RWPE1 (cell line): Measurements from ENCODE around the gene MRPL45.
A peak's percentile ranks its signal among the peaks of the same experiment; 100 is the strongest.

Experiments
- CTCF ChIA-PET: fragments of 350-600 bp; sonication (Branson Sonifier 250); formaldehyde crosslinking; extraction: SDS; loops from one replicate; lab custom pipeline; 2021; lab: Yijun Ruan, JAX
- POLR2A ChIA-PET: fragments of 400-600 bp; formaldehyde crosslinking; extraction: SDS; loops from one replicate; lab custom pipeline; 2020; ENCODE audit warnings: antibody characterized with exemption; ENCODE audit not compliant: low non-redundant PET; lab: Yijun Ruan, JAX
- DNase-seq: peaks from one replicate; pipeline ENCODE4 v3.0.0; 2012; ENCODE audit warnings: low spot score
- H3K27ac ChIP-seq: fragments of 450-650 bp; 2 replicates; pipeline ENCODE4 v1.5.1; 2017
- TF ChIP-seq, protein P1 (sequence below): fragments of 450-650 bp; conservative IDR thresholded peaks from 2 replicates; pipeline ENCODE4 v1.5.1; 2017; ENCODE audit warnings: low read depth, mild to moderate bottlenecking

MRPL45 gene

GRCh38 chr17:38329808-38330730 is 33.1 kb downstream of the MRPL45 start:
- ChIA-PET CTCF (no interaction called here), POLR2A (no interaction called here)
- H3K27ac ChIP-seq: no peak overlapping the region
- TF ChIP-seq, protein P1, sequence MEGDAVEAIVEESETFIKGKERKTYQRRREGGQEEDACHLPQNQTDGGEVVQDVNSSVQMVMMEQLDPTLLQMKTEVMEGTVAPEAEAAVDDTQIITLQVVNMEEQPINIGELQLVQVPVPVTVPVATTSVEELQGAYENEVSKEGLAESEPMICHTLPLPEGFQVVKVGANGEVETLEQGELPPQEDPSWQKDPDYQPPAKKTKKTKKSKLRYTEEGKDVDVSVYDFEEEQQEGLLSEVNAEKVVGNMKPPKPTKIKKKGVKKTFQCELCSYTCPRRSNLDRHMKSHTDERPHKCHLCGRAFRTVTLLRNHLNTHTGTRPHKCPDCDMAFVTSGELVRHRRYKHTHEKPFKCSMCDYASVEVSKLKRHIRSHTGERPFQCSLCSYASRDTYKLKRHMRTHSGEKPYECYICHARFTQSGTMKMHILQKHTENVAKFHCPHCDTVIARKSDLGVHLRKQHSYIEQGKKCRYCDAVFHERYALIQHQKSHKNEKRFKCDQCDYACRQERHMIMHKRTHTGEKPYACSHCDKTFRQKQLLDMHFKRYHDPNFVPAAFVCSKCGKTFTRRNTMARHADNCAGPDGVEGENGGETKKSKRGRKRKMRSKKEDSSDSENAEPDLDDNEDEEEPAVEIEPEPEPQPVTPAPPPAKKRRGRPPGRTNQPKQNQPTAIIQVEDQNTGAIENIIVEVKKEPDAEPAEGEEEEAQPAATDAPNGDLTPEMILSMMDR: no peak
- DNase-seq: no peak

DNA sequence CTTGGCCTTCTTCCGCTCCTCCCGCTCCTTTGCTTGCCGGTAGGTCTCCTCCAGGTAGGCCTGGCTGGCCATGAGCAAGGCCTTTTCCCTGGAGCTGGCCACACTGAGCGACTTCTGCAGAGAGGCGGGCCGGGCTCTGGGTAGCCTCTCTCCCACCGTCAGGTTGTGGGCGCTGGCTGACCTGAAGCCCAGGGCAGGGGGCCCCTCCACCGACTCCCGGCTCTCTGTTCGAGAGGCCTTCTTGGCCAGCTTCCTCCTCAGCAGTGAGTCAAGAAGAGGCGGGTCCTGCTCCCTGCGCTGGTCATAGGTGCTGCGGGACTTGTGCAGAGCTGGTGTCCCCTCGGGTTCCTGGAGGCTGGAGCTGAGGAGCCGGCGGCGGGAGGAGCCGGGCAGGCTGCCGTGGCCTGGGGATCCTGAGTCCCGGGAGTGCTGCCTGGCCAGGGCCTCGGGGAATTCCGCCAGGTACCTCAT is 34.0 kb downstream of the MRPL45 start:
- H3K27ac ChIP-seq: no peak overlapping the region
- POLR2A ChIA-PET: interaction anchor here (0.6 kb wide), 1 partner anchor 532 kb away, joined by 4 read pairs; no protein-coding TSS in a partner anchor
- TF ChIP-seq, protein P1: no peak
- CTCF ChIA-PET: interaction anchor here (1.2 kb wide), 1 partner anchor 18 kb away, joined by 3 read pairs; no protein-coding TSS in a partner anchor
- no peak for DNase-seq

DNA sequence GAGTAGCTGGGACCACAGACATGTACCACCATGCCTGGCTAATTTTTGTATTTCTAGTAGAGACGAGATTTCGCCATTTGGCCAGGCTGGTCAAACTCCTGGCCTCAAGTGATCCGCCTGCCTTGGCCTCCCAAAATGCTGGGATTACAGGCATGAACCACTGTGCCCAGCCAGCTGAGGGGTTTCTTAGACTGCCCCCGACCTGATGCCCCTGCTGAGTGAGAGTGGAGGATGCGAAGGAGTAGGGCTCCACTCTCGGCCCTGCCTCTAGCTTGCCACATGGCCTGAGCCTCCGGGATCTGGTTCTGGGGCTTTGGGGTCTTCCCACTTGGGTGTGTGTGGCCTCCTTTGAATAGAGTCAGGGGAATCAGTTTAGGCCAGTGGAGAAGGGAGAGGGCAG is 35.8 kb downstream of the MRPL45 start:
- TF ChIP-seq, protein P1: no peak
- H3K27ac ChIP-seq: no peak overlapping the region
- ChIA-PET POLR2A (no interaction called here), CTCF (interaction anchor here (0.6 to 1.2 kb wide), 3 partner anchors 8 to 70 kb away, joined by 3 to 5 read pairs (median 3); no protein-coding TSS in a partner anchor)
- no peak for DNase-seq

DNA sequence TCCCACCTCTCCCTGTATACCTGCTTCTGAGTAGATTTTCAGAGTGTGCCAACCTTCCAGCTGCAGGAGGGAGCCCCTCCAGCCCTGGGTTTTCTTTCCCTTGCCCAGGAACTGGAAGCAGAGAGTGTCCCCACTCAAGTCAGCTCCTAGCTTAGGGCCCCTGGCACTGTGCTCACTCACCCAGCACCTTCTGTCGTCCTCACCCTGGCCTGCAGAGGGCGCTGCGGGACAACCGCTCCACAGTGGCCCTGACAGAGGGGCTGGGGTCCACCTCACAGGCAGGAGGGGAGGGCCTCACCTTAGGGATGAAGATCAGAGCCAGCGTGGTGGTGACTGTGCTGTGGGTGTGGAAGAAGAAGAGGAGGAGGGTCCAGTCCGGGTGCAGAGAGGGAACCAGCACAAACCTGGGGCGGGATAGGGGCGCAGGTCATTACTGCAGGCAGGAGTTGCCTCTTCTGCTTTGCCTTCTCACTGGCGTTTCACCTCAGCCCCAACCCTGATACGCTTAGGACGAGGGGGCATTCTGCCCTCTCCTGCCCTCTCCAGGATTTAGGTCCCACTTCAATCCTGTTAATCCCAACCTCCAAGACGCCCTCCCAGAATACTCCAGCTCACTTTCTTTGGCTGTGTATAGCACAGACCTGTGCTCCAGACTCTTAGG is 36.8 kb downstream of the MRPL45 start:
- CTCF ChIA-PET: interaction anchor here (0.5 to 1.2 kb wide), 10 partner anchors 8 to 529 kb away, joined by 3 to 5 read pairs (median 4); no protein-coding TSS in a partner anchor
- POLR2A ChIA-PET: no interaction called here
- no peak for DNase-seq

DNA sequence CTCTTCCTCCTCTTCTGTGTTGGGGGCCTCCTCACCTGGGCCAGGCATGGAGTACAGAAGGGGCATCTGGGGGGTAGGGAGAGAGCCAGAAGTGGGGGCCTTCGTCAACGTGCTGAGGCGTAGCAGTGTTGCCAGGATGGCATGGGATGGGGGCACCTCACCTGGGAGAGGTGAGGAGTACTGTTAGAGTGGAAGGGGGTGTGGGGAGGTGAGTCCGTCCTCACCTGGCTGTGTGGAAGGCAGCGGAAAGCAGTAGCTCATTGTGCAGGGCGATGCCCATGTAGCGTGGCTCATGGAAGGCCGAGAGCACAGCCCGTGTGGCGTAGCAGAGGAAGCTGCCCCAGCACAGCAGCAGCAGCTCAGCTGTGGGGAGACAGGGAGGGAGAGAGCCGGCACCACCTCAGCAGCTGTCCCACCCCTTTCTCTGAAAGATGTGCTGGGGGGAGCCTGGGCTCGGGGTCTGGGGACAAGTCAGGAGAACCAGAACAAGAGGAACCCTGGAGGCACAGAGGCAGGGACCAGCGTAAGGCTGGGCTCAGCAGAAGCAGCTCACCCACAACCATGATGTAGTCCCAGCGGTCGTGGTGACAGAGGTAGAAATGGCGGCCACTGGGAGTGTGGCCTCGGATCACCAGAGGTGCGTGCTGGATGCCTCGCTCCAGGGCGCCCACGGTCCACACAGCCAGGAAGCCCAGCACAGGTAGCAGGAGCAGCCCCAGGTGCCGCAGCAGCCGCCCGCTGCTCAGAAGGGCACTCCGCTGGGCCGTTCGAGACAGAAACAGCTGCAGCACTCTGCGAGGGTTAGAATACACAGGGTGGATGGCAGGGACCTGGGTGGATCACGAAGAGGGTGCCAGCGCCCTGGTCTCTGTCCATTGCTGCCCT is 37.8 kb downstream of the MRPL45 start:
- TF ChIP-seq, protein P1: no peak
- POLR2A ChIA-PET: no interaction called here
- H3K27ac ChIP-seq: no peak overlapping the region
- DNase-seq: no peak
- CTCF ChIA-PET: interaction anchor here (0.5 to 1.2 kb wide), 5 partner anchors 15 to 528 kb away, joined by 3 to 4 read pairs (median 3); no protein-coding TSS in a partner anchor

More for the DNA sequence above, 36.8 kb downstream of the MRPL45 start:
- TF ChIP-seq, protein P1: peak; percentile 60
- no peak overlapping the region for H3K27ac ChIP-seq
